Neuron (in vitro differentiated cells): ENCODE measurements around the gene ATOSA.
A peak's percentile ranks its signal among the peaks of the same experiment; 100 is the strongest.

Source experiments
- H2AFZ ChIP-seq: one replicate; pipeline ENCODE4 v1.6.1; 2013; ENCODE audit warnings: low read depth, mild to moderate bottlenecking, inconsistent platforms, low read length, moderate library complexity
- H3K27me3 ChIP-seq: one replicate; pipeline ENCODE4 v1.6.1; 2013; ENCODE audit warnings: low read length; ENCODE audit not compliant: insufficient read depth
- H3K36me3 ChIP-seq: one replicate; pipeline ENCODE4 v1.6.1; 2013; ENCODE audit warnings: low read length; ENCODE audit not compliant: insufficient read depth
- H3K4me1 ChIP-seq: one replicate; pipeline ENCODE4 v1.6.1; 2013; ENCODE audit warnings: low read length; ENCODE audit not compliant: insufficient read depth
- H3K4me3 ChIP-seq: 2 replicates; pipeline ENCODE4 v1.5.1; 2013; ENCODE audit warnings: mild to moderate bottlenecking, low read length, moderate library complexity
- H3K9me3 ChIP-seq: one replicate; pipeline ENCODE4 v1.6.1; 2013; ENCODE audit warnings: low read length

The ATOSA gene

DNA sequence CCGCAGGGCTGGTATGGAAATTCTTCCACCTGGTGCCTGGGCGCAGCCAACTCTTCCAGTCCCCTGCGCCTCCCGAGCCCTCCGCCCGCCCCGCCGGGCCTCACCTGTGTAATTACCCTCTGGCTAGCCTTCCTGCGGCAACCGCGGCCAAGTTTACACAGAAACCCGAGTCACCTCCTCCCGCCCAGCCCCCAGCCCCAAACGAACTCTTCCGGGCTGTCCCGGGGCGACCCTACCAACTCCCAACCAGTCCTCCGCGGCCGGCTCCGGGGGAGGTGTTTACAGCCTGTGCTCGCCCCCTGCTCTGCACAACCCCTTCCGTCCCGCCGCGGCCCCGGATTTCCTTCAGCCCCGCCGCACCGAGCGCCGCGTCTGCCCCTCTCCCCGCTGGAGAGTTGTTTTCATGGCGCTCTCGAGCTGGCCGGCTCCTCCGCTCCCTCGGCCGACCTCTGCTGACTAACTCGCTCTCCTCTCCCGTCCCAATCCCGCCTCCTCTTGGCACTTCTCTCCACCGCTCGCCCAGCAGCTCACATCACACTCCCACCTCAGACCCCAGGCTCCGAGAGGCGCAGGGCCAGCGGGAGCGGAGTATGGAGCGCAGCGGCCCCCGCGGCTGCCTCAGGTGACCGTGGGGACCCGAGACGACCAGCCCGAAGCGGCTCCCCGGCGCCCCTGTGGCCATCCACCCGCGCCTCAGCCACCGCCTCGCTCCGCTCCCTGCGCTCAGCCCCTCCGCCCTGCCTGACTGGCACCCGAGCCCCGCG, 538 bp downstream of the ATOSA start:
- Histone ChIP-seq H2AFZ (peak overlapping the region; percentile 96), H3K4me3 (peak overlapping the region; percentile 73), H3K9me3 (no peaks in the 10 kb centered on the region), H3K36me3 (peaks cover 3% of the 10 kb centered on the region), H3K27me3 (peaks cover 9% of the 10 kb centered on the region), H3K4me1 (peaks cover 19% of the 10 kb centered on the region)

DNA sequence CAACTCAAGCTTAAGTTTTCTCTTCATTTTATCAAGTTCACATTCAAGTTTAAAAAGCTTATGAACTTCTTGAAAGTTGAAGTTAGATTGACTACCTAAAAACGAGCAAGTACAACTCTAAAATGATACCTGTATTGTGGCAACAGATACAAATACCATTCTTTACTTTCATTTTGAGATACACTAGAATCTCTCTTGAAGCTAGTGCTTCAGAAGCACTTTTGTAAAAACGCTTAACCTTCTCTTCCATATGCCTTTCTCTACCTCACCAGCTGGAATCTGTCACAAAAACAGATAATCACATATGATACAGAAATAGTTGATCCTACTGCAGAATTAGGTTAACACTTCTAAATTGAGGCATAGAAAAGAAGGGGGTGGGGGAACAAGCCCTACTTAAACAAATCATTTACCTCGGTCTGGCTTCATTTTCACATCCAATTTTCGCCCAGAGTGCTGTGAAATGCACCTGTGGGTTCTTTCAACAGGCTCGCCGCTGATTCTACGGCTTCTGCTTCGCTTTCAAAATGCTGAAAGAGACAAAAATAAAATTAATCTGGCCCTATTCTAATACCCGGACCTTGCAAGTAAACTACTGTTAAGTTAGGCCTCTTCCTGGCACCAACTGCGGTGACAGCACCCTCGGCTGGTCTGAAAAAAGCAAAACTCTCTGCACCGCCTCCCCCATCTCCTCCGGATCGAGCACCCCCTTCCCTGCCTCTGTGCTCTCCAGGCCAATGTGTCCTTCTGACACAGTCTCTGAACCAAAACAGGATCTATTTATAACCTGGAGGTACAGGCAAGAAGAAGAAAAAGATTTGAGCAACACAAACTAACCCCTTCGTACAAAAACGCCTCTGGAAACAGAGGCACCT, 1.4 kb downstream of the ATOSA start:
- Histone ChIP-seq H3K4me1 (peaks cover 19% of the 10 kb centered on the region), H3K9me3 (no peaks in the 10 kb centered on the region), H3K36me3 (peaks cover 6% of the 10 kb centered on the region), H3K4me3 (peak overlapping the region; percentile 73), H2AFZ (peak overlapping the region; percentile 96), H3K27me3 (peaks cover 5% of the 10 kb centered on the region)

DNA sequence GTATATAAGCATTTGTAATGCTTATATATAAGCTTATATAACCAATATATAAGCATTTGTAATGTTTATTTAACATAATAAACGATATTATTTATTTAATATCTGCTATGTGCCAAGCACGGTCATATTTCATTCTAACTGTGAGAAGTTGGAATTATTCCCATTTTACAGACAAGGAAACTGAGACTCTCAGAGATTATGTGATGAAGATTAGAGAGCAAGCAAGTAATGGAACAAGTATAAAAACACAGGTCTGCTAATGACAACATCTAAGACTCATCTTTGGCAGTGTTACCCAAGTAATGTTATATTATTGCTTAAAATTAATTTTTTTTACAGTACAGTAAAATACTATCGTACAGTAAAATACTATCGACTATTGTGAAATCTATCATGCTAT, 4.4 kb downstream of the ATOSA start:
- Histone ChIP-seq H2AFZ (no peak overlapping the region), H3K27me3 (no peaks in the 10 kb centered on the region), H3K4me1 (peaks cover 17% of the 10 kb centered on the region), H3K36me3 (peaks cover 15% of the 10 kb centered on the region), H3K9me3 (no peaks in the 10 kb centered on the region), H3K4me3 (no peak overlapping the region)

DNA sequence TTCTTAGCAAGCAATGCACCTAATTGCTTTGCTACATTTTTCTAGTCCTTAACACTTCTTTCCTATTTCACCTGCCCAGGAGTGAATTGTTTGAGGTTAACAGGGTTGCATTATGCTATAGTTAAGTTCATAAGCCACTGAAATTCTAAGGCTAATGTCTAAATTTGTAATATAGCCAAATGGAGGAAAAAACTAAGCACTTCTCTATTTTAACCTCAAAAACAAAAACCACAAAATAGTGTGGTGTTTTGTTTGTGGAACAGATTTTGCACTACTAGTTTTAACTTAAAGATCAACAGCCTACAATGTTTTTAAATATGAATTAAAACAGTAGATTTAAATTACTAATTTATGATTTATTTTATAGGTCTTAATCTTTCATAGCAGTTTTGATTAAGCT, 5.5 kb downstream of the ATOSA start:
- peaks cover 20% of the 10 kb centered on the region for H3K36me3 ChIP-seq
- H3K27me3 ChIP-seq, result no peaks in the 10 kb centered on the region
- H2AFZ ChIP-seq, result no peak overlapping the region
- no peaks in the 10 kb centered on the region for H3K9me3 ChIP-seq
- no peak overlapping the region for H3K4me3 ChIP-seq
- peaks cover 15% of the 10 kb centered on the region for H3K4me1 ChIP-seq

DNA sequence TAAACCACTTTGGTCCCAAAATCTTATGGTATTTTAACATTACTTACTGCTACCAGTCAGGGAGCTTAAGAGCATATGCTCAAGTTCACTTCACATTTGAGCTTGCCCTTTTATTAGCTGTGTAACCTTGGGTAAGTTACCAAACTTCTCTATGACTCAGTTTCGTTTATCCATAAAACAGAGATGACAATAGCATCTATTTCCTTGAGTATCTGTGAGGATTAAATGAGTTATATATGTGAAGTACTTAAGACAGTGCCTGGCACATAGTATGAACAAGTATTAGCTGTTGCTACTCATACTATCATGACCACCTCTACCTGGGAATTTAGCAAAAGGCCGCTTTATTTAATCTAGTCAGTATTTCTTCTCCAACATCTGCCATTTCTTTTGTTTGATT, 5.9 kb downstream of the ATOSA start:
- Histone ChIP-seq H3K4me1 (peaks cover 15% of the 10 kb centered on the region), H3K36me3 (peaks cover 20% of the 10 kb centered on the region), H2AFZ (no peak overlapping the region), H3K9me3 (no peaks in the 10 kb centered on the region), H3K4me3 (no peak overlapping the region), H3K27me3 (no peaks in the 10 kb centered on the region)

DNA sequence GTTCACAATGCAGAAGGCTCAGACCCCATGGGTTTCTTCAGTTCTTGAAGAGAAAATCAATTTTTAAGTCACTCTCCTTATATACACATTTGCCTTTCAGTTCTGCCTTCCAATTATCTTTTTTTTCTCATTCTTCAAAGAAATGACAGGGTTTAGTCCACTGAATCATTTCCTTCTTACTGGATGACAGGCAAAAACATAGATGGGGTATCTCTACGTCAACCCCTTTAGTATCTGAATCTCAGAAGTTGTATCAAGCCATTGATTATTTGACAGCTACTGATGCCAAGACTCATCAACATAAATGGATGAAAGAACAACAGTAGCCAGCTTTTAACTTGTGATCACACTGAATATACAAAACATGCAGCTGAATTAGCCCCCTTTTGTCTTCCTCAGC, 6.5 kb downstream of the ATOSA start:
- Histone ChIP-seq H3K4me3 (no peak overlapping the region), H3K4me1 (peaks cover 15% of the 10 kb centered on the region), H2AFZ (no peak overlapping the region), H3K36me3 (peaks cover 25% of the 10 kb centered on the region), H3K27me3 (no peaks in the 10 kb centered on the region), H3K9me3 (no peaks in the 10 kb centered on the region)

DNA sequence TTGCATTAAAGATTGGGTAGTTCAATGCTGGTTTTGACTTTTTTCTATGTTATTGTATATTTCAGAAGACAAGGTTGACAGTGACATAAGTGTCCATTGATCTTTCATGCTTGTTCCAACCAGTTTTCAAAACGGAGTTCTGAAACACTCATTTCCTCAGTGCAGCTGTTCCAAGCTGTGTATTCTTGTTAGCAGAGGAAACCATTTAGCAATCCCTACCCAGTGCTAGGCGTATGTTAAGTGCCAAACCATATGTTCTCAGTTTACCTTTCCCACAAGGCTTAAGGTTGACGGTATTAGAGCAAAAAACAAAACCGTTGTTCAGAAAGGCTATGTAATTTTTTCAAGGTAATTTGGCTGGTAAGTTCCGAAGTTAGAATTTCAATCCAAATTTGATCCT, 9.1 kb downstream of the ATOSA start:
- peaks cover 45% of the 10 kb centered on the region for H3K36me3 ChIP-seq
- H2AFZ ChIP-seq, result no peak overlapping the region

DNA sequence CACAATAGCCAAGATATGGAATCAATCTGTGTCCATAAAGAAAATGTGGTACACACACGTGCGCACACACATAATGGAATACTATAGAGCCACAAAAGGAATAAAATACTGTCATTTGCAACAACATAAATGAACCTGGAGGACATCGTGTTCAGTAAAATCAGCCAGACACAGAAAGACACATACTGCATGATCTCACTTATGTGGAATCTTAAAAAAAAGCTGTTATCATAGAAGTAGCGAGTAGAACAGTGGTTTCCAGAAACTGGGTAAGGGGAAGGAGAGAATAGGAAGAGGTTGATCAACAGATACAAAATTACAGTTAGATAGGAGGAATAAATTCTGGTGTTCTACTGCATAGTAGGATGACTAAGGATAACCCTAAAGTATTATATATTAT, 11.1 kb downstream of the ATOSA start:
- Histone ChIP-seq H3K9me3 (no peaks in the 10 kb centered on the region), H2AFZ (no peak overlapping the region), H3K4me3 (no peak overlapping the region), H3K27me3 (no peaks in the 10 kb centered on the region), H3K36me3 (peaks cover 41% of the 10 kb centered on the region), H3K4me1 (no peaks in the 10 kb centered on the region)

More for the DNA sequence above, 9.1 kb downstream of the ATOSA start:
- Histone ChIP-seq H3K4me1 (no peaks in the 10 kb centered on the region), H3K9me3 (no peaks in the 10 kb centered on the region), H3K4me3 (no peak overlapping the region), H3K27me3 (no peaks in the 10 kb centered on the region)

DNA sequence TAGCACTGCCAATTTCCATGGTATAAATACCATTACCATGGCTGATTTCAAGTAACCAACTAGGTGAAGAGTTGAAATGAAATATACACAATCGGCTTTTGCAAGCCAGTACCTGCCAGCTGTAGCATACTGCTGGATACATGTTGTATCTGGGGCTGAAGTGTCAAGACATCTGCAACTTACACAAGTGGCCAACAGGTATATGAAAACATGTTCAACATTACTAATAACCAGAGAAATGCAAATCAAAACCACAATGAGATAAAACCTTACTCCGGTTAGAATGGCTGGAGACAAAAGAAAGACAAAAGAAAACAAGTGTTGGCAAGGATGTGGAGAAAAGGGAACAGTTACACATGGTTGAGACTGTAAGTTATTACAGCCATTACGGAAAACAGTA, 11.6 kb downstream of the ATOSA start:
- Histone ChIP-seq H3K9me3 (peaks cover 2% of the 10 kb centered on the region), H3K27me3 (no peaks in the 10 kb centered on the region), H3K4me1 (no peaks in the 10 kb centered on the region), H3K36me3 (peaks cover 41% of the 10 kb centered on the region), H3K4me3 (no peak overlapping the region), H2AFZ (no peak overlapping the region)

DNA sequence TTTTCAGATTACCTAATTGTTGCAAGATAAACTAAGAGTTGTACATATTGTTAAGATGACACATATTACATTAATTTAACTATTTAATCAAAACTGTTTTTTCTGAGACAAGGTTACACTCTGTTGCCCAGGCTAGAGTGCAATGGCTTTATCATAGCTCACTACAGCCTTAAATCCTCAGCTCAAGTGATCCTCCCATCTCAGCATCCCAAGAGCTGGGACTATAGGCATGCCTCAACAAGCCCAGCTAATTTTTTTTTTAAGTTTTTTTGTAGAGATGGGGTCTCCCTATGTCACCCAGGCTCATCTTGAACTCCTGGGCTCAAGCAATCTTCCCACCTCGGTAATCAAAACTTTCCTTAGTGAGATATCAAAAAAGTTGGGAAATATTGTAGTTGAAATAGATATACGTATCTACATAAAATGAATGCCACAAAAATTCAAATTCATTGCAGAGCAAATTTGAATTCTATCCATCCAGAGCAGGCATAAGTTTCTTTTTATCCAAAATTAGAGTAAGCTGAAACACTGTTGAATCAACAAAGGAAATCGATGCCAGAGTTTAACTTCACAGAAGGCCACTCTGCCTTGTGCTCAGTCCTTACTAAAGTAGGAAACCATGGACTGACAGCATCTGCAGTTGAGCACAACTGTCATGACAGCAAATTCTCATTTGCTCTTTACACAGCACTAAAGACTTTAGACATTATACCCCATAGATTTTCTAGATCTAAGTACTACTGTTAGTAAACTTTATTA, 15.5 kb downstream of the ATOSA start:
- Histone ChIP-seq H3K4me3 (no peak overlapping the region), H2AFZ (no peak overlapping the region), H3K27me3 (no peaks in the 10 kb centered on the region), H3K9me3 (peaks cover 2% of the 10 kb centered on the region), H3K36me3 (peaks cover 36% of the 10 kb centered on the region), H3K4me1 (no peaks in the 10 kb centered on the region)

DNA sequence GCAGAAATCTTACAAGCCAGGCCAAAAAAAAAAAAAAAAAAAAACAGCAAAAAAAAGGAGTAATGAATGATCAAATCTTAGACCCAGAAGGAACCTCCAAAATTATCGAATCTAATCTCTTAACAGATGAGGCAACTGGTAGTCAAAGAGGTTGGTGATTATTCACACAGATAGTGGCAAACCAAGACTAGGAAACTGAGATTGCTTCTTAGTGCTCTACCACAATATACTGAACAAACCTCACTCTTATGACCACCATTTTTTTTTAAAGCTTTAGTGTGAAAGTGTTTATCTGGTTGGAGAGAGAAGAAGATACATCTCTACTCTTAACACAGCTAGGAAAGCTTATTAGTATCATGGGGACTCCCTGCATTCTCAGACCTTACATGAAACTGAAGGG, 17.3 kb downstream of the ATOSA start:
- peaks cover 24% of the 10 kb centered on the region for H3K36me3 ChIP-seq
- H3K4me1 ChIP-seq, result no peaks in the 10 kb centered on the region
- H2AFZ ChIP-seq, result no peak overlapping the region
- H3K4me3 ChIP-seq, result no peak overlapping the region
- H3K9me3 ChIP-seq, result peaks cover 2% of the 10 kb centered on the region
- no peaks in the 10 kb centered on the region for H3K27me3 ChIP-seq

DNA sequence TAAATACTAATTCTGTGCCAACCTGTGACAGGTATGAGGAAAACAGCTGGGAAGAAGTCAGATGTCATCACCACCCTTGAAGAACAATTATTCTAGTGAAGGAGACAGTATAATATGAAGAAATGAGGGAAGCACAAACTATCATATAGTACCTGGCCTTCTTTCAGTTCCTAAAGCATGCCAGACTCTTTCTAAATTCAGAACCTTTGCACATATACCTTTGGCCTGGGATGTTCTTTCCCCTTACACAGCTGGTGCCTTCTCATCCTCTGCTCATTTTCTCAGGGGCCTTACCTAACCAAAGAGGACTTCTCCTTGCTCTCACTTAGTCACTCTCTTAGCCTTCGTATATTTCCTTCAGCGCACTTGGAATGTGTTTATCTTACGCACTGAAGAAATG, 19.0 kb downstream of the ATOSA start:
- no peaks in the 10 kb centered on the region for H3K4me1 ChIP-seq
- no peak overlapping the region for H3K4me3 ChIP-seq
- peaks cover 11% of the 10 kb centered on the region for H3K36me3 ChIP-seq
- no peak overlapping the region for H2AFZ ChIP-seq
- H3K9me3 ChIP-seq, result peaks cover 2% of the 10 kb centered on the region
- no peaks in the 10 kb centered on the region for H3K27me3 ChIP-seq

DNA sequence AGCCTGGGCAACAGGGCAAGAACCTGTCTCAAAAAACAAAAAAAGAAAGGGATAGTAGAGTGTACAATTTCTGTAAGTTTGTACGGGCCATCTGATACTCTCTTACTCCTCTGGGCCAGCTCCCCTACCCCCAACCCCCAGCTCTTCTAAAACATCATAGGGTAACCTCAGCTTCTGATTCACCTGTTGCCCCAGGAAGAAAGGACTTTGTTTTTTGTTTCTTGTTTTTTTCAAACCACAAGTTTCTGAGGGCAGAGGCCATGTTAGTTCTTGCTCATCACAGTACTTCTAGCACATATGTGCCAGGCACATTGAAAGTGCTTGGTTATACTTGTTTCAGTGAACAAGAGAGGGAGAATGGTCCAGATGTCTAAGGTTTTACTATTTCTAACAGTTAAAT, 20.2 kb downstream of the ATOSA start:
- H3K4me1 ChIP-seq, result no peaks in the 10 kb centered on the region
- H3K36me3 ChIP-seq, result peaks cover 9% of the 10 kb centered on the region
- peaks cover 2% of the 10 kb centered on the region for H3K9me3 ChIP-seq
- no peaks in the 10 kb centered on the region for H3K27me3 ChIP-seq
- H2AFZ ChIP-seq, result no peak overlapping the region
- no peak overlapping the region for H3K4me3 ChIP-seq
